NCI-H524 treated with DMSO at 0.1 percent for 48 hours (cell line): ENCODE results near the gene PXDC1.
"Not testable (repeated sequence)": the region's sequence is repeated elsewhere in the genome, so short reads cannot be mapped to it uniquely, and the experiment has no call there.

Source experiments
- DNase-seq: peaks from one replicate; lab custom pipeline; 2025; lab: John Stamatoyannopoulos, UW

The PXDC1 gene

DNA sequence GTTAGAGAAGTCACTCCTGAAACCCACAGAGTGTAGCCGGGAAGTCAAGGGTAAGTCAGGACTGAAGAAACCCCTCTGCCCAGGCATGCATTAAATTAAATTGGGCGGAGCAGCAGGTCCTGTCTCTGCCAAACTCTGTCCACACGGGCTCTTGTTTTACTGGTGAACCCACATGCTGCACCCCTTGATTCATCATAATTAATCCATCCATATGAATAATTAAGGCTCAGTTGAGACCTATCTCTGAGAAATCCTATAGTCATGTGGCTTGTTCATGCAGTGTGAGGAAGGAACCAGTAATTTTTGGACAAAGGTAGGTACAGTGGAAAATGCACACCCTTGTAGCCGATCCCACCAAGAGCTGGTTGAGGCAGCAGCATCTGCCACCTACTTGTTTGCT is 43.0 kb downstream of the PXDC1 start:
- DNase-seq, result no peak

DNA sequence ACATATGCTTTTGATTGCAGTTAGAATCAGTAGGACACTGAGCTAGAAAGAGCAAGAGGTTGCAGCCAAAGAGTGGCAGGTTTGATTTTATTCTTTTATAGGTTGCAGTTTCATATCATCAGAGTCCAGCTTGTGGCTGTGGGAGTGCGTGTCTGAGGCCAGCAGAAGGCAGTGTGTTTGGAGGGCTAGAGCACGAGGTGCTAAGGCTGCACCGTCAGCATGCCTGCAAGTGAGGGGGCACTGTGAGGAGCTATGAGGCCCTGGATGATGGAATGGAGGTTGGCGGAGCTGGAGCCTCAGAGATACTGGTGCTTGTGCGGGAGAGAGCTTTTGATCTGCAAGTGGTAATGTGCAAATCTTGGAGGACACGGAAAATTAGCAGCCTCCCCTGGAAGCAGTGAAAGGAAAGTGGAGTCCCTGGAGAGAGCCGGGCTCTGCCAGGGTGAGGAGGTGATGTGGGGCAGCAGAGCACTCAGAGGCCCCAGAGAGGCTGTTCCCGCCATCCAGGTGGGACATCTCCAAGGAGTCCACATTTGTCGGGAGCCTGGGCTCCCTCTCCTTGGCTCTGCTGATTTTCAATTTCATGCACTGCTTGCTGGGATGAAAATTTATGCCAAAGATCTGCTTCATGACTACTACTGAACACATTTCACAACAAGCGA is 43.6 kb downstream of the PXDC1 start:
- no peak for DNase-seq

DNA sequence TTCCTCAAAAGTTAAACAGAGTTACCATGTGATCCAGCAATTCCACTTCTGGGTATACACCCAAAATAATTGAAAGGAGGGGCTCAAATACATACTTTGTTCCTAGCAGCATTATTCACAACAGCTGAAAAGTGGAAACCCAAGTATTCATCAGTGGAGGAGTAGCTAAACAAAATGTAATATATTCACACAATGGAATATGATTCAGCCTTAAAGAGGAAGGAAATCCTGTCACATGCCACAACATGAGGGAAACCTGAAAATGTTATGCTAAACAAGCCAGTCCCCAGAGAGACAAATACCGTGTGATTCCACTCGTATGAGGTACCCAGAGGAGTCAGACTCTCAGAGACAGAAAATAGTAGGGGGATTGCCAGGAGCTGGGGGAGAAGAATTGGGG is 44.5 kb downstream of the PXDC1 start:
- DNase-seq, result no peak

GRCh38 chr6:3706547-3706946 is 45.0 kb downstream of the PXDC1 start:
- DNase-seq, result no peak

DNA sequence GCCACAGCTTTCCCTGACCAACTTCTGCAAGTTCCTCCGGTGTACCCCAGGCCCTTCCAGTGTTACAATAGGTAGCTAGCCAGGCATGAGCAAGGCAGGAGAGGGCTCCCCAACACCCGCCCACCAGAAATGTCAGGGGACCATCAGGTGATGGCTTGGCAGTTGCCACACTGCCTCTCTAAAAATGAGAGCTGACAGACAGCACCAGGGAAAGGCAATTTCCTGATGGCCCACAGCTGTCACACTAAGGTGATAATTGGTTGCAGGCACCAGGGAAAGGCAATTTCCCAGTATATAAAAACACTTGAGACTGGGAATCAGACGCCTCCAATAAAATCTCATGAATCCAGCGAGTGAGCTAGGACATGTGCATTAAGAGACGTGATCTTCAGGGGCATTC is 49.9 kb downstream of the PXDC1 start:
- peak; percentile 77 for DNase-seq

DNA sequence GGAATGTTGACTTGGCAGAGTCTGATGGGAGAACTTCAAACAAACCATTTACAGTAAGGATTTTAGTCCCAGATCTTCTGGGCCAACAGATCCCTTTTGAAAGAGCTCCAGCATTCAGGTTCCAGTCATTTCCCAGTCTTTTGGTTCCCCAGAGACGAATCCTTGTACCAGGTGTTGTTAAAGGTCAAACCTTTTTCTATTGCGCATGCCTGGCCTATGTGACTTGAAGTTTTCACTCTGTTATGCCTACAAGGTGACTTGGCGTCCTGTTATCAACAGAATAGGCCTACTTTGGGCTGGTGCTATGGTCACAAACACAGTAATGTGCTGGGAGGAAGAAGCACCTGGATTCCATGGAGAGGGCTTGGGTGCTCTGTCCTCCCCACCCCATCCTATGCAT is 52.3 kb downstream of the PXDC1 start:
- no peak for DNase-seq

- no peak for DNase-seq
These were observed 53.5 kb downstream of the PXDC1 start for GRCh38 chr6:3698021-3698420.

- no peak for DNase-seq
These were observed 53.9 kb downstream of the PXDC1 start for GRCh38 chr6:3697609-3698008.

DNA sequence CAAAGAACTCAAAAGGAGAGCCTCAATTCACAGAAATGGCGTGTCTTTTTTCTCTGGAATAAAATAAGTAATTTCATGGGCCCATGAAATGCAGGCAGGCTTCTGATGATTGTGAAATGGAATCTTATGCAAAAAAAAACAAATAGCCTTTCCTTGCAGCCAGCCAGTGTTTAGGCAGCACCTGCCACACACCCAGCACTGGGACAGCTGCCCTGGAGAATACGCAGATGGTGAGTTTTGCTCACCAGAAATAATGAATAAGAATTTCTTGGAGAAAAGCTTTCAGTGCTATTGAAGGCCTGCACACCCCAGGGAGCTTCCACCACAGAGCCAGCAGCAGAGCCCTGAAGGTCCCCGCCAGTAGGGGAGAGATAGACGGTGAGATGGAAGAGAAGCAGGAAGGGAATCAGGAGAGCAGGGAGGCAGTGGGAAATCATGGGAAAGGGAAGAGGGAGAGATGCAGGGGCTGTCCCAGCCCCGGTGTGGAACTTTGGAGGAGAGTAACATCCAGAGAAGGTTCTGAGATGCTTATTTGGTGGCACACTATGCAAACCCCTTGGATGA is 54.9 kb downstream of the PXDC1 start:
- no peak for DNase-seq

GRCh38 chr6:3695065-3695817 is 56.3 kb downstream of the PXDC1 start:
- DNase-seq, result no peak

- no peak for DNase-seq
These were observed 57.7 kb downstream of the PXDC1 start for GRCh38 chr6:3693831-3694230.

GRCh38 chr6:3690506-3690905 is 61.0 kb downstream of the PXDC1 start:
- DNase-seq, result no peak

GRCh38 chr6:3687847-3688246 is 63.7 kb downstream of the PXDC1 start:
- DNase-seq, result peak; percentile 34

DNA sequence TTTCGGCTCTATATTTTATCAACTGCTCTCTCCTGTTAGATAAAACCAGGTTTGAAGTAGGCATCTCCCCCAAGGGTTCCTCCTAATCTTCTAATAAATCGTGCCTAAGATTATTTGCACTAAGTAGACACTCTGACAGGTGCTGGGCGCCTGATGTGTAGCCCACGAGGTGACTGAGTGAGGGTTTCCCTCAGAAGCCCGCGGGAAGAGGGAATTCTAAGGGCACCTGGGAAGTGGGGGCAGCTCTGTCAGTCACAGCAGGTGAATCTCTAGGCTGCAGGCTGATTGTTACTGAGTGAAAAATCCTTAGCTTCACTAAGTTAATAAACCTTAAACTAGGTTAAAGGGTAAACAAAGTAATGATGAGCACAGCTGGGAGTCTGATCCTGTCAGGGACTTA is 68.2 kb downstream of the PXDC1 start:
- no peak for DNase-seq

GRCh38 chr6:3678946-3679345 is 72.6 kb downstream of the PXDC1 start:
- no peak for DNase-seq

DNA sequence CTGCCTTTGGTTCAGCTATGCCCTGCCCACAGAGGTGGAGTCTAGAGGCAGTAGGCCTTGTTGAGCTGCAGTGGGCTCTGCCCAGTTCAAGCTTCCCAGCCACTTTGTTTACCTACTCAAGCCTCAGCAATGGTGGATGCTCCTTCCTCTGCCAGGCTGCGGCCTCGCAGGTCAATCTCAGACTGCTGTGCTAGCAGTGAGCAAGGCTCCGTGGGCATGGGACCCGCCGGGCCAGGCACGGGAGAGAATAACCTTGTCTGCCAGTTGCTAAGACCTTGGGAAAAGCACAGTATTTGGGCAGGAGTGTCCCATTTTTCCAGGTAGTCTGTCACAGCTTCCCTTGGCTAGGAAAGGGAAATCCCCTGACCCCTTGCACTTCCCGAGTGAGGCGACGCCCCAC is 73.8 kb downstream of the PXDC1 start:
- not testable (repeated sequence) for DNase-seq

DNA sequence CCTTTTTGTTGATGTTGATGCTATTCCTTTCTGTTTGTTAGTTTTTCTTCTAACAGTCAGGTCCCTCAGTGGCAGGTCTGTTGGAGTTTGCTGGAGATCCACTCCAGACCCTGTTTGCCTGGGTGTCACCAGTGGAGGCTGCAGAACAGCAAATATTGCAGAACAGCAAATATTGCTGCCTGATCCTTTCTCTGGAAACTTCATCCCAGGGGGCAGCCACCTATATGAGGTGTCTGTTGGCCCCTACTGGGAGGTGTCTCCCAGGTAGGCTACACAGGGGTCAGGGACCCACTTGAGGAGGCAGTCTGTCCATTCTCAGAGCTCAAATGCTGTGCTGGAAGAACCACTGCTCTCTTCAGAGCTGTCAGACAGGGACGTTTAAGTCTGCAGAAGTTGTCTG is 74.2 kb downstream of the PXDC1 start:
- DNase-seq, result not testable (repeated sequence)
